Right lobe of liver (tissue), 6 donors: ENCODE results near the gene ZNF765. TPM values are rescaled to one million over a fixed set of nuclear protein-coding genes. Genes with fewer than 3 reads are reported as not detected.
A peak's percentile ranks its signal among the peaks of the same experiment; 100 is the strongest.
"Not testable (repeated sequence)": the region's sequence is repeated elsewhere in the genome, so short reads cannot be mapped to it uniquely, and the experiment has no call there.

ENCODE experiments used
- ATAC-seq, 4 donors: fragments of 200-7000 bp; cut with Tn5 transposase; one replicate each; pipeline ENCODE4 v1.9.1; 2020; ENCODE audit warnings: mild to moderate bottlenecking in 4 of 4, moderate library complexity in 4 of 4
- DNase-seq, 3 donors: peaks; one replicate each; pipeline ENCODE4 v3.0.0-alpha.2; 2020
- H3K27ac ChIP-seq, 3 donors: fragments of 200-600 bp; one replicate each; pipeline ENCODE4 v1.8.0; 2022
- H3K27me3 ChIP-seq, 2 donors: fragments of 200-600 bp; one replicate each; pipeline ENCODE4 v1.8.0; 2022
- H3K36me3 ChIP-seq, 4 donors: fragments of 200-600 bp; sonication (generic) in 1 of 4; one replicate each; pipeline versions ENCODE4 v1.5.1 to v1.8.0; 2017 to 2022; ENCODE audit warnings: control low read depth in 1 of 4
- H3K4me1 ChIP-seq, 4 donors: fragments of 200-600 bp; sonication (generic) in 1 of 4; one replicate each; pipeline versions ENCODE4 v1.5.1 to v1.8.0; 2017 to 2022; ENCODE audit warnings: control low read depth in 1 of 4
- H3K4me3 ChIP-seq, 3 donors: fragments of 200-600 bp; one replicate each; pipeline ENCODE4 v1.8.0; 2022
- H3K9me3 ChIP-seq, 4 donors: fragments of 200-600 bp; sonication (generic) in 1 of 4; one replicate each; pipeline versions ENCODE4 v1.5.1 to v1.8.0; 2017 to 2022; ENCODE audit warnings: control low read depth in 1 of 4
- CTCF ChIP-seq, 4 donors: fragments of 200-600 bp in 3 of 4; fragments of 450-650 bp in 1 of 4; IDR thresholded peaks; one replicate each; pipeline versions ENCODE4 v1.5.1 to v1.8.0; 2016 to 2022; ENCODE audit warnings: antibody characterized with exemption in 4 of 4, mild to moderate bottlenecking in 2 of 4
- POLR2A ChIP-seq: fragments of 450-650 bp; IDR thresholded peaks from one replicate; pipeline ENCODE4 v1.6.1; 2017; ENCODE audit warnings: antibody characterized with exemption, mild to moderate bottlenecking
- WGBS: methylation state at CpG from one replicate; pipeline ENCODE4 v1.1.6; 2018; ENCODE audit warnings: low coverage, low lambda C conversion rate; ENCODE audit not compliant: insufficient coverage; ENCODE audit errors: missing lambda C conversion rate; 5-methylcytosine and 5-hydroxymethylcytosine counted together
- intact Hi-C, 2 donors: fragments of 100-400 bp; cut with DNase I; formaldehyde crosslinking; loops; one replicate each; pipeline versions ENCODE4 v1.11.2 to v1.14.1; 2022
- total RNA-seq, 6 experiments: library from RNA; depleted of rRNA in 2 of 6; stranded (reverse); fragments of >200 nt in 2 of 6; fragmentation: NEBNext Ultra II Directional in 3 of 6; extraction: Animal tissue kit (Norgen Biotek cat#: 25700) in 3 of 6; gene quantifications; one replicate each; pipeline versions ENCODE4 v1.1.0 to v1.2.4, GENCODE V29; 2016 to 2023
- donor health status: DM: no; HTN: yes; CAD: no.
- donor health status: DM: no; HTN: no; CAD: no.
- donor health status: DM: no; HTN: no; CAD: no.
- donor health status: DM: no; HTN: yes; CAD: no.
- donor health status: DM: no; HTN: yes; CAD: no.

The ZNF765 gene
- total RNA-seq, 6 experiments from 2014 or later: 2.2 to 7.7 (median 3.8) TPM

- Histone ChIP-seq H3K36me3 (peaks cover 0 to 34% (median 15%) of the 10 kb centered on the region in 4 donors), H3K9me3 (peaks cover 0 to 54% (median 22%) of the 10 kb centered on the region in 4 donors), H3K4me3 (no peak overlapping the region), H3K4me1 (no peaks in the 10 kb centered on the region), H3K27ac (no peak overlapping the region), H3K27me3 (no peaks in the 10 kb centered on the region)
- no peak for DNase-seq
- TF ChIP-seq POLR2A (no peak), CTCF (IDR thresholded peaks at IDR 0.05) (no peak)
- 90% methylated on average over 9 of the region's 9 CpGs for WGBS
- no peak for ATAC-seq
- intact Hi-C loops: no loop called here
Measured at GRCh38 chr19:53455828-53456227, 60.9 kb downstream of the ZNF765 start.

GRCh38 chr19:53460131-53460721 is 65.3 kb downstream of the ZNF765 start:
- WGBS: 33% methylated on average over 11 of the region's 11 CpGs
- ATAC-seq, H3K27ac ChIP-seq, H3K4me1 ChIP-seq, intact Hi-C loops, H3K4me3 ChIP-seq, H3K27me3 ChIP-seq, H3K36me3 ChIP-seq, DNase-seq: not testable (repeated sequence)
- H3K9me3 ChIP-seq: peaks cover 0 to 31% (median 19%) of the 10 kb centered on the region in 4 donors

- ATAC-seq (no peak), DNase-seq (no peak)
- Histone ChIP-seq H3K36me3 (no peaks in the 10 kb centered on the region), H3K9me3 (peaks cover 0 to 14% (median 9%) of the 10 kb centered on the region in 4 donors), H3K4me3 (no peak overlapping the region), H3K4me1 (no peaks in the 10 kb centered on the region), H3K27me3 (no peaks in the 10 kb centered on the region), H3K27ac (no peak overlapping the region)
- 80% methylated on average over 6 of the region's 6 CpGs for WGBS
- TF ChIP-seq POLR2A (no peak), CTCF (IDR thresholded peaks at IDR 0.05) (no peak)
- intact Hi-C loops: no loop called here
Measured at GRCh38 chr19:53461866-53462265, 66.9 kb downstream of the ZNF765 start.

- no peaks in the 10 kb centered on the region for H3K4me1 ChIP-seq
- H3K27me3 ChIP-seq: no peaks in the 10 kb centered on the region
- DNase-seq (no peak), ATAC-seq (no peak)
- TF ChIP-seq POLR2A: no peak
- TF ChIP-seq CTCF (IDR thresholded peaks at IDR 0.05): no peak
- 56% methylated on average over 14 of the region's 14 CpGs for WGBS
- peaks cover 0 to 4% (median 3%) of the 10 kb centered on the region in 4 donors for H3K9me3 ChIP-seq
- no peaks in the 10 kb centered on the region for H3K36me3 ChIP-seq
- H3K4me3 ChIP-seq: no peak overlapping the region
- no peak overlapping the region for H3K27ac ChIP-seq
- intact Hi-C loops: no loop called here
Measured at GRCh38 chr19:53462861-53463260, 67.9 kb downstream of the ZNF765 start.

- 13% methylated on average over 14 of the region's 19 CpGs for WGBS
- peak; percentile 48 to 70 (median 62) for ATAC-seq
- Histone ChIP-seq H3K27ac (no peak overlapping the region), H3K4me3 (no peak overlapping the region), H3K4me1 (no peaks in the 10 kb centered on the region), H3K9me3 (peaks cover 0 to under 1% (median 0%) of the 10 kb centered on the region in 4 donors), H3K27me3 (no peaks in the 10 kb centered on the region), H3K36me3 (no peaks in the 10 kb centered on the region)
- no peak for TF ChIP-seq CTCF (IDR thresholded peaks at IDR 0.05)
- TF ChIP-seq POLR2A: no peak
- intact Hi-C loops: no loop called here
- peak; percentile 53 to 69 (median 60) for DNase-seq
Measured at GRCh38 chr19:53463263-53463662, 68.3 kb downstream of the ZNF765 start.
